Stimulated activated CD4-positive, alpha-beta T cell treated with anti-CD3 and anti-CD28 coated beads, TNF-alpha, amount 100 ng/mL, for 48 hours (primary cell): ENCODE results near the gene TFEB.

Experiments used
- DNase-seq, 3 donors: peaks; one replicate each; pipeline ENCODE4 v3.0.0-alpha.2; 2020; ENCODE audit warnings: low read depth in 3 of 3

Gene TFEB

GRCh38 chr6:41723530-41724227, 11.7 kb downstream of the TFEB start:
- DNase-seq, result no peak

- no peak for DNase-seq
Measured at GRCh38 chr6:41722969-41723529, 12.4 kb downstream of the TFEB start.

GRCh38 chr6:41721414-41721813, 14.0 kb downstream of the TFEB start:
- DNase-seq, result no peak

- DNase-seq, result no peak
Measured at GRCh38 chr6:41720783-41721182, 14.6 kb downstream of the TFEB start.

- no peak for DNase-seq
Measured at GRCh38 chr6:41720262-41720620, 15.2 kb downstream of the TFEB start.

- no peak for DNase-seq
Measured at GRCh38 chr6:41719436-41720261, 15.8 kb downstream of the TFEB start.

- no peak for DNase-seq
Measured at GRCh38 chr6:41718828-41719227, 16.6 kb downstream of the TFEB start.

- no peak for DNase-seq
Measured at GRCh38 chr6:41717392-41717736, 18.0 kb downstream of the TFEB start.

GRCh38 chr6:41716516-41717391, 18.7 kb downstream of the TFEB start:
- DNase-seq, result no peak

- no peak for DNase-seq
Measured at GRCh38 chr6:41715795-41716515, 19.5 kb downstream of the TFEB start.

- DNase-seq, result no peak
Measured at GRCh38 chr6:41714556-41715273, 20.7 kb downstream of the TFEB start.

- DNase-seq, result no peak
Measured at GRCh38 chr6:41713650-41714291, 21.6 kb downstream of the TFEB start.

GRCh38 chr6:41713159-41713649, 22.2 kb downstream of the TFEB start:
- no peak for DNase-seq

GRCh38 chr6:41712651-41713103, 22.7 kb downstream of the TFEB start:
- no peak for DNase-seq

GRCh38 chr6:41711323-41712038, 23.9 kb downstream of the TFEB start:
- DNase-seq, result no peak

GRCh38 chr6:41709375-41709774, 26.0 kb downstream of the TFEB start:
- no peak for DNase-seq

GRCh38 chr6:41708856-41709255, 26.6 kb downstream of the TFEB start:
- DNase-seq, result no peak

GRCh38 chr6:41707565-41708200, 27.7 kb downstream of the TFEB start:
- no peak for DNase-seq
